ENCODE results near the gene HHIPL2.

The HHIPL2 gene

DNA sequence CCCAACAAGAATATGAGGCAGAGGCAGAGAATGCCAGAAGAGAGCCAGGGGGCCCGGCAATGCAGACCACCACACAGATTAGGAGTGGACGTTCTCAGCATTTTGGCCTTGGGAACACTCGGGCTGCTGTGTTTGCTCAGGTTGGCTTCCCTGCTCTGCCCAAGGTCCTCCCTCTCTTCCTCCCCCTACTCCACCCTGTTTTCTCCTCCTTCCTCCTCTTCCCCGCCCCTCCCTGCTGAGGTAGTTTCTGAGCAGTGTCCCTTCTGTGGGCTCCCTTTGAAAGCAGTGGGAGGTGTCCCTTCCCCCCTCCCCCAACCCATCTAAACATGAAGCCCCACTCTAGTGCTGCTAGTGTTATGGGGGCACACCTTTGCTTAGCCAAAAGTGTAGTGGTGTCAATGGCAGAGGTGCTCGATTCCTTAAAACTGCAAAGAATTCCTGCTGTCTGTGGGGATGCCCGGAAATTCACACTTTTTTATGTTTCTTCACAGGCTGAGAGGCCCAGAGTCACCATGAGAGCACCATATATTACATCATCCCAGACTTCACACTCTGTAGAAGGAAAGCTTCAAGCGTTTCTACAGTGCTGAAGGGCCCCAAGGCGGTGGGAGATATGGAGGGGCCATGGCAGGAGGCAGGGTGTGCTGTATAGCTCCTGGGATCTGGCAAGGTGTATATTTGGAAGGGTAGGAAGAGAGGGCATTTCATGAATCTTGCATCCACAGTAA, at the start of gene HHIPL2:
Gene HHIPL2, minus strand, starts transcription at position 161 of the 728 bp plus-strand sequence. Its CDS starts 60 bp downstream, at position 101.
- no peak for DNase-seq (ENCODE audit: low read depth in 1 of 2, low spot score in 1 of 2)
- in situ Hi-C loops (cut with HindIII; ENCODE audit: low pct_unique_long_range_greater_than_20kb, low sequenced_read_pairs): no loop called here
- TF ChIP-seq JUND (IDR thresholded peaks at IDR 0.05; ENCODE audit: low read depth): no peak

- no peak for DNase-seq (ENCODE audit: low read depth in 1 of 2, low spot score in 1 of 2)
- in situ Hi-C loops (cut with HindIII; ENCODE audit: low pct_unique_long_range_greater_than_20kb, low sequenced_read_pairs): no loop called here
- TF ChIP-seq JUND (IDR thresholded peaks at IDR 0.05; ENCODE audit: low read depth): no peak
These were observed 48.8 kb upstream of the HHIPL2 start for GRCh38 chr1:222596696-222597095.

DNA sequence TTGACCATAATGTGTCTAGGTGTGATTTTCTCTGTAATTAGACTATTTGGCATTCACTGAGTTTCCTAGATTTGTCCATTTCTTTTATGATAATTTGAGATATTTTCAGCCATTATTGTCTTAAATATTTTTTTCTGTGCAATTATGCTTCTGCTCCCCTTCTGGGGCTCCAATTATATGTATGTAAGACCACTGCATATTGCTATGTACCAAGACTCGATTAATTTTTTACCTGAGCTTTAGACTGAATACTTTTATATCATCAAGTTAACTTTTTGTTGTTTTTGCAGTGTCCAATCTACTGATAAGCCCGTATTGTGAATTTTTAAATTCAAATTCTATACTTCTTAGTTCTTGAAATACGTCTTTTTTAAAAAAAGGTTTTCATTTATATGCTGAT, 46.9 kb upstream of the HHIPL2 start:
- in situ Hi-C loops (cut with HindIII; ENCODE audit: low pct_unique_long_range_greater_than_20kb, low sequenced_read_pairs): no loop called here
- TF ChIP-seq JUND (IDR thresholded peaks at IDR 0.05; ENCODE audit: low read depth): no peak
- no peak for DNase-seq (ENCODE audit: low read depth in 1 of 2, low spot score in 1 of 2)

GRCh38 chr1:222592171-222592570, 44.3 kb upstream of the HHIPL2 start:
- in situ Hi-C loops (cut with HindIII; ENCODE audit: low pct_unique_long_range_greater_than_20kb, low sequenced_read_pairs): no loop called here

DNA sequence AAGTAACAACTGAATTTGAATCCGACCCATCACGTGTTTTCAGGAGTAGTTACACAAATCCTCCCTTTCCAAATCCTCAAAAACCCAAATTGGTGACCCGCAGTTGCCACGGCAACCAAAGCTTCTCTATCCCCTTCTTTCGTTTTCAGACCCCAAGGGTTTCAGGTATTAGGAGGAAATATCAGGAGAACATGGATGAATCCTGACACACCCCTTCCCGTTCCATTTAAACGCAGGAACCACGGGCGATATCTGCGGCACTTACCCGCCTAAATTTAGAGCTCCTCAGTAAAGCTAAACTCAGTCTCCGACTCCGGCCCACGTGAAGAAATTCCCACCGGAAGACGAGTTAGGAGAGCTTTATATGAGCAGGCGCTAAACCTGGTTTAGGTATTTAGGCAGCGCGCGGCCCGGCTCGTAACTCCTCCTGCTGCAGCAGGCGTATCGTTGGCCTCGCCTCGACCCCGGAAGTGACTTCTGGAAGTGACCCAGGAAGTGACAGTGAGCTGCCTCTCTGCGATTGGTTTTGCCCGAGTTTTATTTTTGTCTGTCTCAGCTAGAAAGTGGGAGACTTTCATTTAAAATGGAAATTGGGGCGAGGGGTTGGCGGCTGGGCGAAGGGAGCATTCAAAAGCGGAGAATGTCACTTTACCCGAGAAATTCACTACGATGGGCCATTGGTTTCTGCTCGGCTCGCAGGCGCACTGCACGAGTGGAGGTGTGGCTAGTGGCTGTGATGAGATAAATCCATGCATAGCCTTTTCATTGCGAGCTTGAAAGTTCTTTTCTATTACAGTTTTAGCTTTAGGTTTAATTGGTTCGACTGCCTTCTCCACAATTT, 41.8 kb upstream of the HHIPL2 start, which contains the start of gene TAF1A:
Gene TAF1A, minus strand, starts transcription at position 472 of the 841 bp plus-strand sequence.
- TF ChIP-seq JUND (IDR thresholded peaks at IDR 0.05; ENCODE audit: low read depth): no peak
- DNase-seq (ENCODE audit: low read depth in 1 of 2, low spot score in 1 of 2): peak; percentile 64 to 92
- in situ Hi-C loops (cut with HindIII; ENCODE audit: low pct_unique_long_range_greater_than_20kb, low sequenced_read_pairs): no loop called here

More at GRCh38 chr1:222592171-222592570, 44.3 kb upstream of the HHIPL2 start:
- DNase-seq (ENCODE audit: low read depth in 1 of 2, low spot score in 1 of 2): peak in 1 of 2 experiments; percentile 2
- no peak for TF ChIP-seq JUND (IDR thresholded peaks at IDR 0.05; ENCODE audit: low read depth)

- no peak for DNase-seq (ENCODE audit: low read depth in 1 of 2, low spot score in 1 of 2)
- in situ Hi-C loops (cut with HindIII; ENCODE audit: low pct_unique_long_range_greater_than_20kb, low sequenced_read_pairs): no loop called here
- TF ChIP-seq JUND (IDR thresholded peaks at IDR 0.05; ENCODE audit: low read depth): no peak
These were observed 40.2 kb upstream of the HHIPL2 start for GRCh38 chr1:222588135-222588534.

GRCh38 chr1:222586842-222587241, 38.9 kb upstream of the HHIPL2 start:
- no peak for DNase-seq (ENCODE audit: low read depth in 1 of 2, low spot score in 1 of 2)
- in situ Hi-C loops (cut with HindIII; ENCODE audit: low pct_unique_long_range_greater_than_20kb, low sequenced_read_pairs): no loop called here
- TF ChIP-seq JUND (IDR thresholded peaks at IDR 0.05; ENCODE audit: low read depth): no peak

DNA sequence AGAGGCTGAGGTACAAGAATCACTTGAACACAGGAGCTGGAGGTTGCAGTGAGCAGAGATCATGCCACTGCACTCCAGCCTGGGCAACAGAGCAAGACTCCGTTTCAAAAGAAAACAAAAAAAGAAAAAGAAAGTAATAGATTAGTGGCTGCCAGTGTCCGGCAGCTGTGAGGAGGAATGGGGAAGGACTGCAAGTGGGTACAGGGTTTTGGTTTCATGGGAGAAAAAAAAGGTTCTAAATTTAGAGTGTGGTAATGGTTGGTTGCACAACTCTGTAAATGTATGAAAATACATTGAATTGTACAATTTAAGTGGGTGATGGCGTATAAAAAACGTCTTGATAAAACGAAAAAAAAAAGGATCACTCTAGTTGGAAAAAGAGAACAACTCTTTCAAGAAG, 35.2 kb upstream of the HHIPL2 start:
- no peak for TF ChIP-seq JUND (IDR thresholded peaks at IDR 0.05; ENCODE audit: low read depth)
- no peak for DNase-seq (ENCODE audit: low read depth in 1 of 2, low spot score in 1 of 2)
- in situ Hi-C loops (cut with HindIII; ENCODE audit: low pct_unique_long_range_greater_than_20kb, low sequenced_read_pairs): no loop called here

GRCh38 chr1:222582099-222582774, 34.3 kb upstream of the HHIPL2 start:
- DNase-seq (ENCODE audit: low read depth in 1 of 2, low spot score in 1 of 2): peak; percentile 28 to 55
- TF ChIP-seq JUND (IDR thresholded peaks at IDR 0.05; ENCODE audit: low read depth): peak; percentile 59

DNA sequence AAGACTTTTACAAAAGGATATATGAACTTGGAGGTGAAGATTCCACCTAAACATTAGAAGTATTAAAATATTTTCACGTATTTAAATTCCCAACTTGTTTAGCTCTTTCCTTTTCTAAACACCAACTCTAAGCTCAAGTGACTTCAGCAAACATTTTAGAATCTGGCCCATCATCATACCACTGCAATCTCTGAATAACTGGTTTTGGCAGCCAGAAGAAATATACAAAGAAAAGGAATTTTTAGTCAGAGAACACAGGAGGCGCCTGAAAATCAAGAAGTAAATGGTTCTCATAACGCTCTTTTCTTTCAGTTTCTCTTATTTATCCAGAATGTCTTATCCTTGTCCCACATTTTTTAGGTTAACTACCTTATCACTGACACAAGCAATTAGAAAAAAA, 31.4 kb upstream of the HHIPL2 start:
- TF ChIP-seq JUND (IDR thresholded peaks at IDR 0.05; ENCODE audit: low read depth): no peak
- in situ Hi-C loops (cut with HindIII; ENCODE audit: low pct_unique_long_range_greater_than_20kb, low sequenced_read_pairs): no loop called here
- no peak for DNase-seq (ENCODE audit: low read depth in 1 of 2, low spot score in 1 of 2)

More at GRCh38 chr1:222582099-222582774, 34.3 kb upstream of the HHIPL2 start:
- in situ Hi-C loops (cut with HindIII; ENCODE audit: low pct_unique_long_range_greater_than_20kb, low sequenced_read_pairs): no loop called here

DNA sequence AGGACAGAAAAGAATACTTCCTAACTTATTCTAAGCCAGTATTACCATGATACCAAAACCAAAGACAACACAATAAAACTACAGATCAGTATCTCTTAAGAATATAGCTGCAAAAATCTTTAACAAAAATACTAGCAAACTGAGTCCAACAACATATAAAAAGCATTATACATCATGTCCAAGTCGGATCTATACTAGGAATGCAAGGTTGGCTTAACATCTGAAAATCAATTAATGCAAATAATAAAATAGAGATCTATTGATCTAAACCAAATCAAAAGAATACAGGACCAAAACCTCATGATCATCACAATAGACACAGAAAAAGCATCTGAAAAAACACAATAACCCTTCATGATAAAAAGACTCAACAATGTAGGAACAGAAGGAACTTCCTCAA, 22.9 kb upstream of the HHIPL2 start:
- no peak for DNase-seq (ENCODE audit: low read depth in 1 of 2, low spot score in 1 of 2)
- TF ChIP-seq JUND (IDR thresholded peaks at IDR 0.05; ENCODE audit: low read depth): no peak
- in situ Hi-C loops (cut with HindIII; ENCODE audit: low pct_unique_long_range_greater_than_20kb, low sequenced_read_pairs): no loop called here

GRCh38 chr1:222561656-222562055, 13.8 kb upstream of the HHIPL2 start:
- no peak for TF ChIP-seq JUND (IDR thresholded peaks at IDR 0.05; ENCODE audit: low read depth)
- in situ Hi-C loops (cut with HindIII; ENCODE audit: low pct_unique_long_range_greater_than_20kb, low sequenced_read_pairs): no loop called here

More at GRCh38 chr1:222561656-222562055, 13.8 kb upstream of the HHIPL2 start:
- no peak for DNase-seq (ENCODE audit: low read depth in 1 of 2, low spot score in 1 of 2)

All from T47D (cell line).